Osteoblast (primary cell): Measurements from ENCODE around the gene FAU. TPM values are rescaled to one million over a fixed set of nuclear protein-coding genes. Genes with fewer than 3 reads are reported as not detected.

Source experiments
- DNase-seq: peaks from one replicate; pipeline ENCODE4 v3.0.0; 2011; ENCODE audit warnings: low spot score, mixed read lengths; ENCODE audit not compliant: insufficient read length; ENCODE audit errors: missing footprints
- H2AFZ ChIP-seq: 2 replicates; pipeline ENCODE4 v1.6.0; 2011; ENCODE audit warnings: mild to moderate bottlenecking, low read length
- H3K27ac ChIP-seq: 2 replicates; pipeline ENCODE4 v1.5.1; 2011; ENCODE audit warnings: mild to moderate bottlenecking, low read depth, low read length, moderate library complexity
- H3K27me3 ChIP-seq: 2 replicates; pipeline ENCODE4 v1.6.0; 2012; ENCODE audit warnings: mild to moderate bottlenecking, control low read depth, inconsistent platforms, low read length, moderate library complexity; ENCODE audit not compliant: insufficient read depth
- H3K36me3 ChIP-seq: 2 replicates; pipeline ENCODE4 v1.5.1; 2011; ENCODE audit warnings: mild to moderate bottlenecking, low read length, control low read depth, moderate library complexity; ENCODE audit not compliant: insufficient read depth
- H3K4me1 ChIP-seq: 2 replicates; pipeline ENCODE4 v1.5.1; 2011; ENCODE audit warnings: mild to moderate bottlenecking, low read length, control low read depth, moderate library complexity; ENCODE audit not compliant: insufficient read depth
- H3K4me2 ChIP-seq: 2 replicates; pipeline ENCODE4 v1.6.0; 2011; ENCODE audit warnings: mild to moderate bottlenecking, low read length; ENCODE audit not compliant: insufficient read depth
- H3K4me3 ChIP-seq: fragments of 200-600 bp; sonication (generic); 3 replicates; pipeline ENCODE4 v1.5.1; 2012; ENCODE audit warnings: mild to moderate bottlenecking, low read length, inconsistent platforms; ENCODE audit not compliant: insufficient read depth
- H3K79me2 ChIP-seq: 2 replicates; pipeline ENCODE4 v1.6.0; 2012; ENCODE audit warnings: mild to moderate bottlenecking, low read length, control low read depth, inconsistent platforms; ENCODE audit not compliant: insufficient read depth
- H3K9me3 ChIP-seq: 2 replicates; pipeline ENCODE4 v1.5.1; 2011; ENCODE audit warnings: low read depth, low read length, control low read depth
- H4K20me1 ChIP-seq: 2 replicates; pipeline ENCODE4 v1.6.0; 2012; ENCODE audit warnings: mild to moderate bottlenecking, low read length, control low read depth; ENCODE audit not compliant: insufficient read depth
- CTCF ChIP-seq: IDR thresholded peaks from 2 replicates; pipeline ENCODE4 v1.5.1; 2011; ENCODE audit warnings: mild to moderate bottlenecking, low read depth, low read length, moderate library complexity; ENCODE audit errors: extremely low read depth
- total RNA-seq: library from RNA; depleted of rRNA; stranded (reverse); fragments of >200 nt; gene quantifications from 2 replicates; pipeline ENCODE4 v1.2.3, GENCODE V29; 2012

Gene FAU
- total RNA-seq, 1 donor: 118 TPM

DNA sequence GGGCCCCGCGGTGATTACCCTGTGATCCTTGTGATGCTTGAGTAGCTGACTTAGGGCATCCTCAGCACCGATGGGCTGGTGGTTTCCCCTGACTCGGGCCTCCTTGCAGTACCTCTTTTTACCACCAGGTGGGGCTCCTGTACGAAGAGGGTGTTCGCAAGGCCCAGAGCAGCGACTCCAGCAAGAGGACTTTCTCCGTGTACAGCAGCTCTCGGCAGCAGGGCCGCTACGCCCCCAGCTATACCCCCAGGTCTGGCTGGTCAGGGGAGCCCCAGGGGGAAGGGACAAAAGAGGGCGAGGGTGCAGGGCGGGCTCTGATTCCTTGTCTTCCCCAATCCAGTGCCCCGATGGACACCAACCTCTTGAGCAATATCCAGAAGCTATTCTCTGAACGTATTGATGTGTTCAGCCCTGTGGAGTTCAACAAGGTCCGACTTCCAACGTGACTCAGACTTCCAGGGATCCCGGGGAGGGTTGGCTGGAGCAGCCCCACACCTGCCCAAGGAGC lies 11.5 kb downstream of the FAU start:
- peak overlapping the region; percentile 6 for H2AFZ ChIP-seq
- peaks cover 9% of the 10 kb centered on the region for H3K79me2 ChIP-seq
- H4K20me1 ChIP-seq: peaks cover 15% of the 10 kb centered on the region
- no peaks in the 10 kb centered on the region for H3K27me3 ChIP-seq
- peaks cover 3% of the 10 kb centered on the region for H3K36me3 ChIP-seq
- peak overlapping the region; percentile 42 for H3K4me2 ChIP-seq
- H3K27ac ChIP-seq: no peak overlapping the region
- H3K4me3 ChIP-seq: peak overlapping the region; percentile 30
- no peaks in the 10 kb centered on the region for H3K9me3 ChIP-seq
- H3K4me1 ChIP-seq: peaks cover 14% of the 10 kb centered on the region
- TF ChIP-seq CTCF: peak; percentile 96
- DNase-seq: peak; percentile 99

DNA sequence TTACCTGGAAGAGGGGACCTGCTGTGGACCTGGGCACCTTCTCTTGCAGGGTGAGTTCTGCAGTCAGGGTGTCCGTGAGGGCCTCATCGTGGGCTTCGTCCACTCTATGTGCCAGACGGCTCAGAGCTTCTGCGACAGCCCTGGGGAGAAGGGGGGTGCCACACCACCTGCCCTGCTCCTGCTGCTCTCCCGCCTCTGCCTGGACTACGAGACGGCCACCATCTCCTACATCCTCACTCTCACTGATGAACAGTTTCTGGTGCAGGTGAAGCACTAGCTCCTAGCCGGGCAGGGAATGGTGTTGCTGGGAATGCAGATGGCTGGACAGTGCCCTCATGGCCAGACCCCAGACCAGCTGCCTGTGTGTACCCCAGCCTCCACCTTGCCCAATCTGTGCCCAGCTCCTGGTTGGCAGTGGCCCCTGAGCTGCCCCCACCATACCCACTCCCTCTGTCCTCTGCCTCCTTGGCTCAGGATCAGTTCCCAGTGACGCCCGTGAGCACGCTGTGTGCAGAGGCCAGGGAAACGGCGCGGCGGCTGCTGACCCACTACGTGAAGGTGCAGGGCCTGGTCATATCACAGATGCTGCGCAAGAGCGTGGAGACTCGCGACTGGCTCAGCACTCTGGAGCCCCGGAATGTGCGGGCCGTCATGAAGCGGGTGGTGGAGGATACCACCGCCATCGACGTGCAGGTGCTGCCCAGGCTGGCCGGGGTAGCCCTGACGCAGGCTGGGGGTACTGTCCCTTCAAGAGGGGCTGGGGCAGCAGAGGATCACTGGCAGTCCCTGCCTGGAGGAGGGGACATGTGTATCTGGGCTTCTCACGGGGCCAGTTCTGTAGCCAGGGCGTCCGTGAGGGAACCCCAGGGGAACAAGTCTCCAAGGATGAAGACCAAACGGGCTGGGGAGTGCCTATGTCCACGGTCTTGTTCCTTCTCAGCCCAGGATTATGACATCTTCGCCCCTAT lies 12.4 kb downstream of the FAU start:
- TF ChIP-seq CTCF: no peak
- H3K9me3 ChIP-seq: no peaks in the 10 kb centered on the region

DNA sequence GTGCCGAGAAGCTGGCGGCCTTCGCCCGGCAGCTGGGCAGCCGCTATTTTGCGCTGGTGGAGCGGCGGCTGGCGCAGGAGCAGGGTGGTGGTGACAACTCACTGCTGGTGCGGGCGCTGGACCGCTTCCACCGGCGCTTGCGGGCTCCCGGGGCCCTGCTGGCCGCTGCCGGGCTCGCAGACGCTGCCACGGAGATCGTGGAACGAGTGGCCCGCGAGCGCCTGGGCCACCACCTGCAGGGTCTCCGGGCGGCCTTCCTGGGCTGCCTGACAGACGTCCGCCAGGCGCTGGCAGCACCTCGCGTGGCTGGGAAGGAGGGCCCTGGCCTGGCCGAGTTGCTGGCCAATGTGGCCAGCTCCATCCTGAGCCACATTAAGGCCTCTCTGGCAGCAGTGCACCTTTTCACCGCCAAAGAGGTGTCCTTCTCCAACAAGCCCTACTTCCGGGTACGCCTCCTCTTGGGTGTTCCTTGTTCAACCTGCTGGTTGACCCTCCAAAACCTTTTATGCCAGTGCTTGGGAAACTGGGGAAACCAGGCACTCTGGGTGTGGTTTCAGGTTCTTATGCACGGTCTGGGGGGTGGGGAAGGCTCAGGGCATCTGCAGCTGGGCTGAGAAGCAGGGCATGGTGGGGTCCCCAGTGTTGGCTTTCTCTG lies 13.3 kb downstream of the FAU start:
- Histone ChIP-seq H3K4me3 (no peak overlapping the region), H3K27me3 (no peaks in the 10 kb centered on the region), H3K79me2 (peaks cover 13% of the 10 kb centered on the region), H3K4me2 (no peak overlapping the region), H3K4me1 (peaks cover 14% of the 10 kb centered on the region), H4K20me1 (peaks cover 15% of the 10 kb centered on the region), H3K9me3 (no peaks in the 10 kb centered on the region), H3K36me3 (peaks cover 3% of the 10 kb centered on the region), H3K27ac (no peak overlapping the region), H2AFZ (no peak overlapping the region)
- TF ChIP-seq CTCF: no peak
- no peak for DNase-seq

More for the DNA sequence above, 12.4 kb downstream of the FAU start:
- H3K36me3 ChIP-seq: peaks cover 3% of the 10 kb centered on the region
- no peak for DNase-seq
- peaks cover 9% of the 10 kb centered on the region for H3K79me2 ChIP-seq
- H4K20me1 ChIP-seq: peaks cover 15% of the 10 kb centered on the region
- H3K4me1 ChIP-seq: peaks cover 14% of the 10 kb centered on the region
- no peak overlapping the region for H3K4me3 ChIP-seq
- no peak overlapping the region for H3K4me2 ChIP-seq
- no peaks in the 10 kb centered on the region for H3K27me3 ChIP-seq
- H2AFZ ChIP-seq: no peak overlapping the region
- H3K27ac ChIP-seq: no peak overlapping the region
